Ammon's horn (tissue), 1 donor: ENCODE data around the gene SLC2A8.

Experiments used
- DNase-seq: peaks from one replicate; pipeline ENCODE4 v3.0.0-alpha.2; 2016; ENCODE audit warnings: low spot score

The SLC2A8 gene

GRCh38 chr9:127382541-127382940, 14.4 kb upstream of the SLC2A8 start:
- DNase-seq: no peak

GRCh38 chr9:127384016-127384730, 12.8 kb upstream of the SLC2A8 start:
- DNase-seq: no peak

GRCh38 chr9:127384901-127385300, 12.1 kb upstream of the SLC2A8 start:
- DNase-seq: no peak

GRCh38 chr9:127386249-127386648, 10.7 kb upstream of the SLC2A8 start:
- no peak for DNase-seq

GRCh38 chr9:127386981-127387380, 10.0 kb upstream of the SLC2A8 start:
- DNase-seq: no peak

GRCh38 chr9:127388037-127388855, 8.7 kb upstream of the SLC2A8 start:
- DNase-seq: no peak

GRCh38 chr9:127388856-127389238, 8.1 kb upstream of the SLC2A8 start:
- DNase-seq: no peak

GRCh38 chr9:127389381-127390247, 7.4 kb upstream of the SLC2A8 start:
- DNase-seq: no peak

GRCh38 chr9:127390248-127390545, 6.8 kb upstream of the SLC2A8 start:
- no peak for DNase-seq

GRCh38 chr9:127390563-127390962, 6.4 kb upstream of the SLC2A8 start:
- DNase-seq: no peak

GRCh38 chr9:127392166-127392565, 4.8 kb upstream of the SLC2A8 start:
- DNase-seq: no peak

GRCh38 chr9:127392976-127393375, 4.0 kb upstream of the SLC2A8 start:
- DNase-seq: no peak

GRCh38 chr9:127393645-127394044, 3.3 kb upstream of the SLC2A8 start:
- DNase-seq: no peak

- no peak for DNase-seq
Measured at GRCh38 chr9:127395497-127396252, 1.3 kb upstream of the SLC2A8 start.

GRCh38 chr9:127396253-127396807, 639 bp upstream of the SLC2A8 start:
- DNase-seq: no peak

- no peak for DNase-seq
Measured at GRCh38 chr9:127397646-127398274, 791 bp downstream of the SLC2A8 start.

GRCh38 chr9:127398275-127398647, 1.3 kb downstream of the SLC2A8 start:
- no peak for DNase-seq

GRCh38 chr9:127398715-127399400, 1.9 kb downstream of the SLC2A8 start:
- DNase-seq: no peak

GRCh38 chr9:127399736-127400269, 2.8 kb downstream of the SLC2A8 start:
- no peak for DNase-seq

GRCh38 chr9:127402401-127403090, 5.6 kb downstream of the SLC2A8 start:
- DNase-seq: no peak
